Left forelimb (tissue), 1 donor: Measurements from ENCODE around the gene MICAL2.

Source experiments
- DNase-seq: peaks from one replicate; pipeline ENCODE4 v3.0.0-alpha.2; 2018; ENCODE audit warnings: low spot score

Gene MICAL2

GRCh38 chr11:12229450-12230229, 119.2 kb downstream of the MICAL2 start:
- DNase-seq, result no peak

GRCh38 chr11:12232160-12232559, 121.8 kb downstream of the MICAL2 start:
- DNase-seq, result no peak

GRCh38 chr11:12232817-12233601, 122.6 kb downstream of the MICAL2 start:
- no peak for DNase-seq

GRCh38 chr11:12233602-12233925, 123.2 kb downstream of the MICAL2 start:
- DNase-seq, result no peak

- no peak for DNase-seq
Observed at GRCh38 chr11:12234221-12234620, 123.8 kb downstream of the MICAL2 start.

GRCh38 chr11:12235080-12235479, 124.7 kb downstream of the MICAL2 start:
- DNase-seq, result no peak

- no peak for DNase-seq
Observed at GRCh38 chr11:12235553-12235946, 125.2 kb downstream of the MICAL2 start.

- no peak for DNase-seq
Observed at GRCh38 chr11:12235947-12236743, 125.8 kb downstream of the MICAL2 start.

- no peak for DNase-seq
Observed at GRCh38 chr11:12236744-12237101, 126.3 kb downstream of the MICAL2 start.

GRCh38 chr11:12237381-12237784, 127.0 kb downstream of the MICAL2 start:
- no peak for DNase-seq

- DNase-seq, result no peak
Observed at GRCh38 chr11:12238420-12238819, 128.0 kb downstream of the MICAL2 start.

- no peak for DNase-seq
Observed at GRCh38 chr11:12239396-12239795, 129.0 kb downstream of the MICAL2 start.

- no peak for DNase-seq
Observed at GRCh38 chr11:12239804-12240371, 129.5 kb downstream of the MICAL2 start.

GRCh38 chr11:12240677-12241076, 130.3 kb downstream of the MICAL2 start:
- no peak for DNase-seq

GRCh38 chr11:12241401-12241800, 131.0 kb downstream of the MICAL2 start:
- no peak for DNase-seq

- no peak for DNase-seq
Observed at GRCh38 chr11:12241971-12242672, 131.7 kb downstream of the MICAL2 start.

- no peak for DNase-seq
Observed at GRCh38 chr11:12242966-12243365, 132.6 kb downstream of the MICAL2 start.

- no peak for DNase-seq
Observed at GRCh38 chr11:12243486-12243885, 133.1 kb downstream of the MICAL2 start.

- DNase-seq, result no peak
Observed at GRCh38 chr11:12243911-12244550, 133.6 kb downstream of the MICAL2 start.

- no peak for DNase-seq
Observed at GRCh38 chr11:12245091-12245490, 134.7 kb downstream of the MICAL2 start.

GRCh38 chr11:12245549-12246016, 135.2 kb downstream of the MICAL2 start:
- DNase-seq, result no peak
